ENCODE data around the gene FAM120AOS.

The FAM120AOS gene

DNA sequence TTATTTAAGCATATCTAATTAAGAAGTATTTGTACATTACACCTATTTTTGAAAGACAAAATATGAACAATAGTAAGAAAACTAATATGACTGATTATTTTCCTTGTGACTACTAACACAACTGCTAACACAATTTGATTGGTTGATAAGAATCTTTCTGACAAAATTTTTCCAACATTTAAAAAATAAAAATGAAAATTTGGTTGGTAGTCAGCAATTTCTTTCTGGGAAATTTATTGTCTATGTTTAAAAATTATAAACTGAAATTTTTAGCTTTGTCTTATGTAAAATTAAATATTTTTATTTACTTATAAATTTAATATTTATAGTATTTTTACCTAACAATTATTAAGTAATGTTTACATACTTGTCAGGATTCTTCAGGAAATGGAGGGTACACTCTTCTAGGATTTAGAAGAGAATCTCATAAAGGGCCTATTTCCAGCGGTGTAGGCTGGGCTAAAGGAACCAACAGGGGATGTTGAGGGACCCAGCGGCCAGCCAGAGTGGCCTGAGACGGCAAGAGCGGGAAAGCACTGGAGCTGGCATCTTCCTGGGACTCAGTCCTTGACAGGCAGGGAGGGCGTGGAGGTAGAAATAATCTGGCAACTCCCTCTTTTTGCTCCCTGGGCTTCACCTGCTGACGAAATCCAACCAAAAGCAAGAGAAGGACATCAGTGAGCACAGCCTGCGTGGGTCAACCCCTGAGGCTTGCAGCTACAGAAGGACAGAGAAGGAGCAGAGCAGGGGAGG, 16.6 kb downstream of the FAM120AOS start:
- Histone ChIP-seq H3K79me1 (ENCODE audit: low read length) (peaks cover 10% of the 10 kb centered on the region), H3K9ac (ENCODE audit: low read length) (no peak overlapping the region), H3K79me2 (ENCODE audit: control insufficient read depth, insufficient read depth, low read length, poor library complexity) (peaks cover 3% of the 10 kb centered on the region), H4K91ac (ENCODE audit: low read depth, low read length) (peak overlapping the region; percentile 77), H3K9me3 (ENCODE audit: insufficient read depth, low read depth, low read length) (no peaks in the 10 kb centered on the region), H3K27ac (ENCODE audit: low read depth, low read length) (no peak overlapping the region), H2AFZ (ENCODE audit: insufficient read depth, low read length, poor library complexity) (no peak overlapping the region), H3K36me3 (ENCODE audit: control insufficient read depth in 1 of 2, insufficient read depth in 2 of 2, low read length in 2 of 2) (peaks cover 0 to 2% of the 10 kb centered on the region in 2 experiments), H2BK120ac (ENCODE audit: insufficient read depth, low read length, poor library complexity) (peak overlapping the region; percentile 36), H2AK5ac (ENCODE audit: low read length) (peak overlapping the region; percentile 91), H2BK5ac (ENCODE audit: low read depth, low read length, poor library complexity) (peak overlapping the region; percentile 39), H3K18ac (ENCODE audit: low read length) (peak overlapping the region; percentile 51), H3K27me3 (ENCODE audit: insufficient read depth, low read length) (no peaks in the 10 kb centered on the region), H4K12ac (ENCODE audit: low read depth, low read length) (no peak overlapping the region), H4K8ac (ENCODE audit: low read depth, low read length) (no peak overlapping the region), H3K14ac (ENCODE audit: low read length) (no peak overlapping the region), H2BK12ac (ENCODE audit: low read length) (peak overlapping the region; percentile 89), H3K4me3 (ENCODE audit: low read depth, low read length) (no peak overlapping the region), H3K4me2 (ENCODE audit: low read length) (no peak overlapping the region), H3K4me1 (ENCODE audit: control insufficient read depth in 1 of 2, insufficient read depth in 2 of 2, low read length in 2 of 2) (peaks cover 6 to 12% of the 10 kb centered on the region in 2 experiments), H3K23ac (ENCODE audit: low read length) (no peak overlapping the region), H3K4ac (ENCODE audit: low read depth, low read length) (no peak overlapping the region)
- peak; percentile 66 to 81 for DNase-seq
- WGBS (ENCODE audit: extremely low coverage, insufficient coverage, insufficient read length) = no CpG with 5 or more reads among the region's 7 CpGs

- Histone ChIP-seq H3K27me3 (ENCODE audit: insufficient read depth, low read length) (no peaks in the 10 kb centered on the region), H3K79me1 (ENCODE audit: low read length) (peaks cover 10% of the 10 kb centered on the region), H3K4me3 (ENCODE audit: low read depth, low read length) (no peak overlapping the region), H3K27ac (ENCODE audit: low read depth, low read length) (no peak overlapping the region), H4K91ac (ENCODE audit: low read depth, low read length) (no peak overlapping the region), H4K8ac (ENCODE audit: low read depth, low read length) (no peak overlapping the region), H4K12ac (ENCODE audit: low read depth, low read length) (no peak overlapping the region), H3K23ac (ENCODE audit: low read length) (no peak overlapping the region), H3K9me3 (ENCODE audit: insufficient read depth, low read depth, low read length) (no peaks in the 10 kb centered on the region), H3K79me2 (ENCODE audit: control insufficient read depth, insufficient read depth, low read length, poor library complexity) (peaks cover 3% of the 10 kb centered on the region), H3K4ac (ENCODE audit: low read depth, low read length) (no peak overlapping the region), H3K18ac (ENCODE audit: low read length) (no peak overlapping the region), H3K4me2 (ENCODE audit: low read length) (no peak overlapping the region), H3K14ac (ENCODE audit: low read length) (no peak overlapping the region), H2BK120ac (ENCODE audit: insufficient read depth, low read length, poor library complexity) (no peak overlapping the region), H2AK5ac (ENCODE audit: low read length) (no peak overlapping the region), H3K4me1 (ENCODE audit: control insufficient read depth in 1 of 2, insufficient read depth in 2 of 2, low read length in 2 of 2) (peaks cover 9% of the 10 kb centered on the region in 2 experiments), H3K36me3 (ENCODE audit: control insufficient read depth in 1 of 2, insufficient read depth in 2 of 2, low read length in 2 of 2) (peaks cover 0 to 2% of the 10 kb centered on the region in 2 experiments), H2AFZ (ENCODE audit: insufficient read depth, low read length, poor library complexity) (no peak overlapping the region), H3K9ac (ENCODE audit: low read length) (no peak overlapping the region), H2BK12ac (ENCODE audit: low read length) (no peak overlapping the region), H2BK5ac (ENCODE audit: low read depth, low read length, poor library complexity) (no peak overlapping the region)
- DNase-seq = peak; percentile 81 to 89
- no CpG with 5 or more reads among the region's 6 CpGs for WGBS (ENCODE audit: extremely low coverage, insufficient coverage, insufficient read length)
Observed at GRCh38 chr9:93436218-93436617, 17.2 kb downstream of the FAM120AOS start.

DNA sequence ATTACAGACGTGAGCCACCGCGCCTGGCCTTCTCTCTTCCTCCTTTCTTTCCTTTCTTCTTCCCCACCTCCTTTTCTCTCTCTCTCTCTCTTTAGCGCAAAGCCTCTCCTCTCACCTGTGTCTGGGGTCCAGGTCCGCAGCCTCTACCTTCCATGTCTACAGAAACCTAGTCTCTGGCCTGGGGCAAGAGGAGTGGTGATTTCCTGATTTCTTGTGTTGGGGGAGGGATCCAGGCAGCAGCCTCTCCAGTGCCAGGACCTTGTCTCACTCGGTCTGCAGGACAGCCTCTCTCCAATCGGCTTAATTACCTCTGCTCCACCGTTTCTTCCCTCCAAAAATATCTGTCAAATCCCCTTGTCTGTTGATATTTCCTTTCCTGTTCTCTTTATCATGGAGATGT, 18.0 kb downstream of the FAM120AOS start:
- H3K27me3 ChIP-seq (ENCODE audit: insufficient read depth, low read length) = no peaks in the 10 kb centered on the region
- no peak overlapping the region for H2AK5ac ChIP-seq (ENCODE audit: low read length)
- H3K14ac ChIP-seq (ENCODE audit: low read length) = no peak overlapping the region
- H4K8ac ChIP-seq (ENCODE audit: low read depth, low read length) = no peak overlapping the region
- peaks cover 3% of the 10 kb centered on the region in 2 experiments for H3K4me1 ChIP-seq (ENCODE audit: control insufficient read depth in 1 of 2, insufficient read depth in 2 of 2, low read length in 2 of 2)
- no peak overlapping the region for H3K18ac ChIP-seq (ENCODE audit: low read length)
- peaks cover 0 to 2% of the 10 kb centered on the region in 2 experiments for H3K36me3 ChIP-seq (ENCODE audit: control insufficient read depth in 1 of 2, insufficient read depth in 2 of 2, low read length in 2 of 2)
- H3K4ac ChIP-seq (ENCODE audit: low read depth, low read length) = no peak overlapping the region
- peaks cover 4% of the 10 kb centered on the region for H3K79me1 ChIP-seq (ENCODE audit: low read length)
- H3K4me2 ChIP-seq (ENCODE audit: low read length) = no peak overlapping the region
- H3K9me3 ChIP-seq (ENCODE audit: insufficient read depth, low read depth, low read length) = no peaks in the 10 kb centered on the region
- no CpG with 5 or more reads among the region's 8 CpGs for WGBS (ENCODE audit: extremely low coverage, insufficient coverage, insufficient read length)
- H3K23ac ChIP-seq (ENCODE audit: low read length) = no peak overlapping the region
- H3K27ac ChIP-seq (ENCODE audit: low read depth, low read length) = no peak overlapping the region
- no peak overlapping the region for H4K12ac ChIP-seq (ENCODE audit: low read depth, low read length)
- no peak overlapping the region for H3K4me3 ChIP-seq (ENCODE audit: low read depth, low read length)
- H2AFZ ChIP-seq (ENCODE audit: insufficient read depth, low read length, poor library complexity) = no peak overlapping the region
- H2BK12ac ChIP-seq (ENCODE audit: low read length) = no peak overlapping the region
- H2BK5ac ChIP-seq (ENCODE audit: low read depth, low read length, poor library complexity) = no peak overlapping the region
- DNase-seq = peak; percentile 87 to 90
- H3K9ac ChIP-seq (ENCODE audit: low read length) = no peak overlapping the region
- no peaks in the 10 kb centered on the region for H3K79me2 ChIP-seq (ENCODE audit: control insufficient read depth, insufficient read depth, low read length, poor library complexity)
- no peak overlapping the region for H4K91ac ChIP-seq (ENCODE audit: low read depth, low read length)
- H2BK120ac ChIP-seq (ENCODE audit: insufficient read depth, low read length, poor library complexity) = no peak overlapping the region

GRCh38 chr9:93434056-93434455, 19.3 kb downstream of the FAM120AOS start:
- Histone ChIP-seq H3K23ac (ENCODE audit: low read length) (no peak overlapping the region), H3K4me1 (ENCODE audit: control insufficient read depth in 1 of 2, insufficient read depth in 2 of 2, low read length in 2 of 2) (peaks cover 3% of the 10 kb centered on the region in 2 experiments), H3K27me3 (ENCODE audit: insufficient read depth, low read length) (no peaks in the 10 kb centered on the region), H2BK5ac (ENCODE audit: low read depth, low read length, poor library complexity) (no peak overlapping the region), H3K27ac (ENCODE audit: low read depth, low read length) (no peak overlapping the region), H3K4me2 (ENCODE audit: low read length) (no peak overlapping the region), H3K4me3 (ENCODE audit: low read depth, low read length) (no peak overlapping the region), H2AK5ac (ENCODE audit: low read length) (peak overlapping the region; percentile 74), H2BK120ac (ENCODE audit: insufficient read depth, low read length, poor library complexity) (no peak overlapping the region), H3K18ac (ENCODE audit: low read length) (no peak overlapping the region), H3K36me3 (ENCODE audit: control insufficient read depth in 1 of 2, insufficient read depth in 2 of 2, low read length in 2 of 2) (peaks cover 0 to 2% of the 10 kb centered on the region in 2 experiments), H4K91ac (ENCODE audit: low read depth, low read length) (no peak overlapping the region), H3K79me2 (ENCODE audit: control insufficient read depth, insufficient read depth, low read length, poor library complexity) (no peaks in the 10 kb centered on the region), H3K9ac (ENCODE audit: low read length) (no peak overlapping the region), H3K4ac (ENCODE audit: low read depth, low read length) (no peak overlapping the region), H3K79me1 (ENCODE audit: low read length) (peaks cover 4% of the 10 kb centered on the region), H4K8ac (ENCODE audit: low read depth, low read length) (no peak overlapping the region), H2AFZ (ENCODE audit: insufficient read depth, low read length, poor library complexity) (no peak overlapping the region), H2BK12ac (ENCODE audit: low read length) (peak overlapping the region; percentile 3), H4K12ac (ENCODE audit: low read depth, low read length) (no peak overlapping the region), H3K14ac (ENCODE audit: low read length) (no peak overlapping the region), H3K9me3 (ENCODE audit: insufficient read depth, low read depth, low read length) (no peaks in the 10 kb centered on the region)
- no peak for DNase-seq
- whole genome bisulfite sequencing (ENCODE audit: extremely low coverage, insufficient coverage, insufficient read length) = no CpG with 5 or more reads among the region's 3 CpGs
